ENCODE data around the gene DGKA.
"Not testable (repeated sequence)": the region's sequence is repeated elsewhere in the genome, so short reads cannot be mapped to it uniquely, and the experiment has no call there.

The DGKA gene

DNA sequence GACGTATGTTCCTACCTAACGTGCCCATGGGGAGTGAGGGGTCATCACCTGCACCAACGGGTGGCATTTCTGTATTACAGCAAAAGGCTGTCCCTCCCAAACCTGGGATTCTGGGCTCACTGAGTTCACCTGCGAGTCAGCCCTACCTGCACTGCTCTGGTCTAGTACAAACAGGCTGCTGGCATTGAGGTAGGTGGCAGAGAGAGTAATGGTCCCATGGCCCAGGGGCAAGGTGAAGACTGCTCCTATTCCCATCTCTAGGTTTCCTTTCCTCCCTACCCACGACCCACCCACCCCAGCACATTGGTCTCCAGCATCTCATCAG lies 66.5 kb downstream of the DGKA start:
- peak overlapping the region; percentile 91 for H3K14ac ChIP-seq (ENCODE audit: low read length)
- no CpG with 5 or more reads among the region's 5 CpGs for WGBS, 2 donors (ENCODE audit: extremely low coverage in 2 of 2, insufficient read length in 2 of 2, insufficient replicate concordance in 1 of 2)
- no peak overlapping the region for H4K8ac ChIP-seq (ENCODE audit: low read depth, low read length)
- peak overlapping the region; percentile 91 for H3K4me2 ChIP-seq (ENCODE audit: insufficient read depth, low read length, poor library complexity, severe bottlenecking)
- H3K4me1 ChIP-seq (ENCODE audit: control insufficient read depth in 2 of 2, insufficient read depth in 1 of 2, low read depth in 1 of 2, low read length in 2 of 2), result peaks cover 0 to 4% of the 10 kb centered on the region in 2 donors
- peak overlapping the region; percentile 83 for H2BK5ac ChIP-seq (ENCODE audit: low read length)
- H2BK12ac ChIP-seq (ENCODE audit: low read length), result no peak overlapping the region
- peak overlapping the region; percentile 68 for H3K18ac ChIP-seq (ENCODE audit: low read length)
- H3K36me3 ChIP-seq (replicated peaks in 1 of 2; ENCODE audit: control insufficient read depth in 2 of 2, insufficient read depth in 2 of 2, low read length in 2 of 2), result peaks cover 21 to 42% of the 10 kb centered on the region in 2 donors
- no peak overlapping the region for H2BK120ac ChIP-seq (ENCODE audit: low read depth, low read length)
- H3K9me3 ChIP-seq (replicated peaks in 1 of 2; ENCODE audit: control insufficient read depth in 2 of 2, insufficient read depth in 1 of 2, low read depth in 1 of 2, low read length in 2 of 2), result no peaks in the 10 kb centered on the region
- peak overlapping the region; percentile 13 for H3K27ac ChIP-seq (replicated peaks; ENCODE audit: low read length)
- peak overlapping the region; percentile 82 for H2AFZ ChIP-seq (ENCODE audit: low read length)
- peak overlapping the region; percentile 20 for H2AK5ac ChIP-seq (ENCODE audit: low read depth, low read length)
- no peak overlapping the region for H3K4ac ChIP-seq (ENCODE audit: low read length)
- H2BK15ac ChIP-seq (ENCODE audit: low read length), result no peak overlapping the region
- H3K27me3 ChIP-seq (ENCODE audit: control insufficient read depth in 3 of 3, insufficient read depth in 3 of 3, low read depth in 1 of 3, low read length in 3 of 3), result no peaks in the 10 kb centered on the region
- H3K4me3 ChIP-seq (ENCODE audit: low read length in 2 of 2), result peak overlapping the region; percentile 78 to 89
- no peaks in the 10 kb centered on the region for H3K79me1 ChIP-seq (ENCODE audit: low read depth, low read length)
- peak overlapping the region; percentile 62 for H3K23ac ChIP-seq (ENCODE audit: low read depth, low read length, poor library complexity)
- H3K9ac ChIP-seq (ENCODE audit: low read depth, low read length, poor library complexity), result peak overlapping the region; percentile 94
- no peak overlapping the region for H4K91ac ChIP-seq (ENCODE audit: low read depth, low read length, poor library complexity)
- no peak for DNase-seq (ENCODE audit: low spot score)

DNA sequence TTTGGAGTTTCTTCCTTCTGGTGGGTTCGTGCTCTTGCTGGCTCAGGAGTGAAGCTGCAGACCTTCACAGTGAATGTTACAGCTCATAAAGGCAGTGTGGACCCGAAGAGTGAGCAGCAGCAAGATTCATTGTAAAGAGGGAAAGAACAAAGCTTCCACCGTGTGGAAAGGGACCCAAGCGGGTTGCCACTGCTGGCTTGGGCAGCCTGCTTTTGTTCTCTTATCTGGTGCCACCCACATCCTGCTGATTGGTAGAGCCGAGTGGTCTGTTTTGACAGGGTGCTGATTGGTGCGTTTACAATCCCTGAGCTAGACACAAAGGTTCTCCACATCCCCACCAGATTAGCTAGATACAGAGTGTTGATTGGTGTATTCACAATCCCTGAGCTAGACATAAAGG lies 68.6 kb downstream of the DGKA start:
- not testable (repeated sequence) for H3K9ac ChIP-seq (ENCODE audit: low read depth, low read length, poor library complexity); H2BK120ac ChIP-seq (ENCODE audit: low read depth, low read length); H4K8ac ChIP-seq (ENCODE audit: low read depth, low read length); H2BK12ac ChIP-seq (ENCODE audit: low read length); H2AK5ac ChIP-seq (ENCODE audit: low read depth, low read length); H3K9me3 ChIP-seq (replicated peaks in 1 of 2; ENCODE audit: control insufficient read depth in 2 of 2, insufficient read depth in 1 of 2, low read depth in 1 of 2, low read length in 2 of 2); H3K27me3 ChIP-seq (ENCODE audit: control insufficient read depth in 3 of 3, insufficient read depth in 3 of 3, low read depth in 1 of 3, low read length in 3 of 3); H4K91ac ChIP-seq (ENCODE audit: low read depth, low read length, poor library complexity); H3K4me3 ChIP-seq (ENCODE audit: low read length in 2 of 2); H3K23ac ChIP-seq (ENCODE audit: low read depth, low read length, poor library complexity); H3K18ac ChIP-seq (ENCODE audit: low read length); H3K14ac ChIP-seq (ENCODE audit: low read length); H2AFZ ChIP-seq (ENCODE audit: low read length); DNase-seq (ENCODE audit: low spot score); H3K79me1 ChIP-seq (ENCODE audit: low read depth, low read length); H3K4ac ChIP-seq (ENCODE audit: low read length); H3K4me2 ChIP-seq (ENCODE audit: insufficient read depth, low read length, poor library complexity, severe bottlenecking); H2BK15ac ChIP-seq (ENCODE audit: low read length); H3K4me1 ChIP-seq (ENCODE audit: control insufficient read depth in 2 of 2, insufficient read depth in 1 of 2, low read depth in 1 of 2, low read length in 2 of 2); H3K27ac ChIP-seq (replicated peaks; ENCODE audit: low read length); H2BK5ac ChIP-seq (ENCODE audit: low read length)
- WGBS, 2 donors (ENCODE audit: extremely low coverage in 2 of 2, insufficient read length in 2 of 2, insufficient replicate concordance in 1 of 2), result no CpG with 5 or more reads among the region's 6 CpGs
- H3K36me3 ChIP-seq (replicated peaks in 1 of 2; ENCODE audit: control insufficient read depth in 2 of 2, insufficient read depth in 2 of 2, low read length in 2 of 2), result peaks cover 14 to 41% of the 10 kb centered on the region in 2 donors

DNA sequence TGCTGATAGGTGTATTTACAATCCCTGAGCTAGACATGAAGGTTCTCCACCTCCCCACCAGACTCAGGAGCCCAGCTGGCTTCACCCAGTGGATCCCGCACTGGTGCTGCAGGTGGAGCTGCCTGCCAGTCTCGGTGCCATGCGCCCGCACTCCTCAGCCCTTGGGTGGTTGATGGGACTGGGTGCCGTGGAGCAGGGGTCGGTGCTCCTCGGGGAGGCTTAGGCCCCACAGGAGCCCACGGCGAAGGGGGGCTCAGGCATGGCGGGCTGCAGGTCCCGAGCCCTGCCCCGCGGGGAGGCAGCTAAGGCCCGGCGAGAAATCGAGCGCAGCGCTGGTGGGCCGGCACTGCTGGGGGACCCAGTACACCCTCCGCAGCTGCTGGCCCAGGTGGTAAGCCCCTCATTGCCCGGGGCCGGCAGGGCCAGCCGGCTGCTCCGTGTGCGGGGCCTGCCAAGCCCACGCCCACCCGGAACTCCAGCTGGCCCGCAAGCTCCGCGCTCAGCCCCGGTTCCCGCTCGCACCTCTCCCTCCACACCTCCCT lies 69.1 kb downstream of the DGKA start:
- not testable (repeated sequence) for H3K27me3 ChIP-seq (ENCODE audit: control insufficient read depth in 3 of 3, insufficient read depth in 3 of 3, low read depth in 1 of 3, low read length in 3 of 3); H3K4me2 ChIP-seq (ENCODE audit: insufficient read depth, low read length, poor library complexity, severe bottlenecking); H3K4me1 ChIP-seq (ENCODE audit: control insufficient read depth in 2 of 2, insufficient read depth in 1 of 2, low read depth in 1 of 2, low read length in 2 of 2); H3K18ac ChIP-seq (ENCODE audit: low read length); H4K8ac ChIP-seq (ENCODE audit: low read depth, low read length); H3K4ac ChIP-seq (ENCODE audit: low read length); DNase-seq (ENCODE audit: low spot score); H3K4me3 ChIP-seq (ENCODE audit: low read length in 2 of 2); H3K9me3 ChIP-seq (replicated peaks in 1 of 2; ENCODE audit: control insufficient read depth in 2 of 2, insufficient read depth in 1 of 2, low read depth in 1 of 2, low read length in 2 of 2); H2BK5ac ChIP-seq (ENCODE audit: low read length); H3K23ac ChIP-seq (ENCODE audit: low read depth, low read length, poor library complexity); H3K14ac ChIP-seq (ENCODE audit: low read length); H2BK120ac ChIP-seq (ENCODE audit: low read depth, low read length); H3K79me1 ChIP-seq (ENCODE audit: low read depth, low read length); H2BK12ac ChIP-seq (ENCODE audit: low read length); H2BK15ac ChIP-seq (ENCODE audit: low read length); H2AK5ac ChIP-seq (ENCODE audit: low read depth, low read length); H4K91ac ChIP-seq (ENCODE audit: low read depth, low read length, poor library complexity); H3K27ac ChIP-seq (replicated peaks; ENCODE audit: low read length); H3K9ac ChIP-seq (ENCODE audit: low read depth, low read length, poor library complexity); H2AFZ ChIP-seq (ENCODE audit: low read length)
- H3K36me3 ChIP-seq (replicated peaks in 1 of 2; ENCODE audit: control insufficient read depth in 2 of 2, insufficient read depth in 2 of 2, low read length in 2 of 2), result peaks cover 14 to 38% of the 10 kb centered on the region in 2 donors
- WGBS, 2 donors (ENCODE audit: extremely low coverage in 2 of 2, insufficient read length in 2 of 2, insufficient replicate concordance in 1 of 2), result no CpG with 5 or more reads among the region's 33 CpGs

DNA sequence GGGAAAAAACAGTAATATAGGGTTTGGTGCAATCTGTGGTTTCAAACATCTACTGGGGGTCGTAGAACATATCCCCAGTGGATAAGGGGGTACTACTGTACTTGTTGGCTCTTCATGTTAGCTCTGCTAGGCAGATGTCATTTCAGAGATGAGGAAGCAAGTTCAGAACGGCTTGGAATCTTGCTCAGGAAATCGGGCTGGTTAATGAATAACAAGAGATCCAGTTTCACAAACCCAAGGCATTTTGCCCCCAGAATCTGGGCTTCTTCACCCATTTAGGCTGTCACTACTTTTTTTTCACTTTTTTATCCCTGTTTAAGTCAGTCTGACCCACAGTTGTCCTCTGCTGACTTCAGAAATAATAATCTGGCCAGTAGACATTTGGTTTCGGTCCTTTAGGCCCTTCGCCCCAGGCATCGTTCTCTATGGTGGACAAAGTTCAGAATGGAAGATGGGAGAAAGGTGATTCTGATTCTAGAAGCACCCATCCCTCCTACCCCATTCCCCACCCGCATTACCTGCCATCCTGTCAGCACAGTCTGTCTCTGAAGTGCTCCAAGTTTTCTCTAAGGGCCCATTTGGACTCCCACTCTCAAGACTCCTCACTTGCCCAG lies 70.6 kb downstream of the DGKA start:
- Histone ChIP-seq H3K9ac (ENCODE audit: low read depth, low read length, poor library complexity) (no peak overlapping the region), H2AFZ (ENCODE audit: low read length) (no peak overlapping the region), H2BK120ac (ENCODE audit: low read depth, low read length) (no peak overlapping the region), H2AK5ac (ENCODE audit: low read depth, low read length) (no peak overlapping the region), H3K4ac (ENCODE audit: low read length) (no peak overlapping the region), H3K27ac (replicated peaks; ENCODE audit: low read length) (no peak overlapping the region), H3K23ac (ENCODE audit: low read depth, low read length, poor library complexity) (no peak overlapping the region), H2BK12ac (ENCODE audit: low read length) (no peak overlapping the region), H4K91ac (ENCODE audit: low read depth, low read length, poor library complexity) (no peak overlapping the region), H2BK15ac (ENCODE audit: low read length) (no peak overlapping the region), H4K8ac (ENCODE audit: low read depth, low read length) (no peak overlapping the region), H3K79me1 (ENCODE audit: low read depth, low read length) (no peaks in the 10 kb centered on the region), H2BK5ac (ENCODE audit: low read length) (no peak overlapping the region), H3K9me3 (replicated peaks in 1 of 2; ENCODE audit: control insufficient read depth in 2 of 2, insufficient read depth in 1 of 2, low read depth in 1 of 2, low read length in 2 of 2) (no peaks in the 10 kb centered on the region), H3K27me3 (ENCODE audit: control insufficient read depth in 3 of 3, insufficient read depth in 3 of 3, low read depth in 1 of 3, low read length in 3 of 3) (no peaks in the 10 kb centered on the region), H3K18ac (ENCODE audit: low read length) (no peak overlapping the region), H3K4me3 (ENCODE audit: low read length in 2 of 2) (no peak overlapping the region), H3K14ac (ENCODE audit: low read length) (no peak overlapping the region), H3K4me2 (ENCODE audit: insufficient read depth, low read length, poor library complexity, severe bottlenecking) (no peak overlapping the region), H3K4me1 (ENCODE audit: control insufficient read depth in 2 of 2, insufficient read depth in 1 of 2, low read depth in 1 of 2, low read length in 2 of 2) (peaks cover 0 to 4% of the 10 kb centered on the region in 2 donors), H3K36me3 (replicated peaks in 1 of 2; ENCODE audit: control insufficient read depth in 2 of 2, insufficient read depth in 2 of 2, low read length in 2 of 2) (peaks cover 14 to 33% of the 10 kb centered on the region in 2 donors)
- no peak for DNase-seq (ENCODE audit: low spot score)
- WGBS, 2 donors (ENCODE audit: extremely low coverage in 2 of 2, insufficient read length in 2 of 2, insufficient replicate concordance in 1 of 2), result no CpG with 5 or more reads among the region's 7 CpGs

Measured in neuronal stem cell (in vitro differentiated cells).